MM.1S (cell line): ENCODE measurements around the gene TTC7B.

Experiments
- DNase-seq: peaks from one replicate; pipeline ENCODE4 v3.0.0-alpha.2; 2015
- H2AFZ ChIP-seq: fragments of 300-600 bp; sonication (generic); 2 replicates; pipeline ENCODE4 v1.6.0; 2016; ENCODE audit warnings: antibody characterized with exemption, low read length
- H3F3A ChIP-seq: fragments of 300-600 bp; sonication (generic); 2 replicates; pipeline ENCODE4 v1.6.1; 2016; ENCODE audit warnings: mild to moderate bottlenecking, antibody characterized with exemption, low read length, moderate library complexity, mixed read lengths; ENCODE audit not compliant: insufficient read depth
- H3K27ac ChIP-seq: fragments of 300-600 bp; sonication (generic); 2 replicates; pipeline ENCODE4 v1.5.1; 2016; ENCODE audit warnings: mild to moderate bottlenecking, low read length
- H3K27me3 ChIP-seq: fragments of 300-600 bp; sonication (generic); replicated peaks from 2 replicates; pipeline ENCODE4 v1.6.0; 2016; ENCODE audit warnings: low read length; ENCODE audit not compliant: insufficient read depth
- H3K36me3 ChIP-seq: fragments of 300-600 bp; sonication (generic); replicated peaks from 2 replicates; pipeline ENCODE4 v1.6.1; 2016; ENCODE audit warnings: mild to moderate bottlenecking, low read length, mixed read lengths; ENCODE audit not compliant: insufficient read depth
- H3K4me1 ChIP-seq: fragments of 300-600 bp; sonication (generic); 2 replicates; pipeline ENCODE4 v1.6.1; 2016; ENCODE audit warnings: low read length, mixed read lengths
- H3K4me2 ChIP-seq: fragments of 300-600 bp; sonication (generic); 2 replicates; pipeline ENCODE4 v1.6.0; 2016; ENCODE audit warnings: low read depth, low read length
- H3K4me3 ChIP-seq: fragments of 300-600 bp; sonication (generic); 2 replicates; pipeline ENCODE4 v1.5.1; 2016; ENCODE audit warnings: low read length, mixed read lengths
- H3K79me2 ChIP-seq: fragments of 300-600 bp; sonication (generic); 2 replicates; pipeline ENCODE4 v1.6.1; 2016; ENCODE audit warnings: mixed run types, low read length, mixed read lengths
- H3K9ac ChIP-seq: fragments of 300-600 bp; sonication (generic); 2 replicates; pipeline ENCODE4 v1.6.1; 2016; ENCODE audit warnings: low read length, mixed read lengths
- H3K9me2 ChIP-seq: fragments of 300-600 bp; sonication (generic); replicated peaks from 2 replicates; pipeline ENCODE4 v1.6.1; 2016; ENCODE audit warnings: mild to moderate bottlenecking, low read length, mixed read lengths; ENCODE audit not compliant: insufficient read depth
- H3K9me3 ChIP-seq: fragments of 300-600 bp; sonication (generic); replicated peaks from 2 replicates; pipeline ENCODE4 v1.6.1; 2016; ENCODE audit warnings: mild to moderate bottlenecking, low read length, mixed read lengths; ENCODE audit not compliant: insufficient read depth
- H4K20me1 ChIP-seq: fragments of 300-600 bp; sonication (generic); 2 replicates; pipeline ENCODE4 v1.6.1; 2016; ENCODE audit warnings: mild to moderate bottlenecking, low read length, moderate library complexity, mixed read lengths; ENCODE audit not compliant: insufficient read depth
- CTCF ChIP-seq: fragments of 300-600 bp; sonication (generic); IDR thresholded peaks from 2 replicates; pipeline ENCODE4 v1.5.1; 2016; ENCODE audit warnings: antibody characterized with exemption, low read length, mixed read lengths
- EZH2 ChIP-seq: fragments of 300-600 bp; sonication (generic); optimal IDR thresholded peaks from 2 replicates; pipeline ENCODE3; 2017; ENCODE audit warnings: low read depth, mild to moderate bottlenecking, antibody characterized with exemption, low read length, mixed read lengths
- EZH2phosphoT487 ChIP-seq: fragments of 300-600 bp; sonication (generic); IDR thresholded peaks from 2 replicates; pipeline ENCODE4 v1.6.1; 2018; ENCODE audit warnings: antibody characterized with exemption, low read length

The TTC7B gene

GRCh38 chr14:90664911-90665310 lies 151.3 kb downstream of the TTC7B start:
- Histone ChIP-seq H4K20me1 (no peaks in the 10 kb centered on the region), H2AFZ (no peak overlapping the region), H3K9me2 (no peaks in the 10 kb centered on the region), H3K27ac (no peak overlapping the region), H3F3A (no peaks in the 10 kb centered on the region), H3K4me1 (no peaks in the 10 kb centered on the region), H3K4me2 (no peak overlapping the region), H3K79me2 (no peaks in the 10 kb centered on the region), H3K4me3 (no peak overlapping the region), H3K9ac (no peak overlapping the region), H3K9me3 (no peaks in the 10 kb centered on the region), H3K36me3 (no peaks in the 10 kb centered on the region), H3K27me3 (no peaks in the 10 kb centered on the region)
- no peak for TF ChIP-seq EZH2
- TF ChIP-seq EZH2phosphoT487, result no peak
- TF ChIP-seq CTCF, result no peak
- DNase-seq, result no peak

- Histone ChIP-seq H4K20me1 (no peaks in the 10 kb centered on the region), H3K27ac (no peak overlapping the region), H3K9me3 (no peaks in the 10 kb centered on the region), H3K79me2 (no peaks in the 10 kb centered on the region), H3K4me2 (no peak overlapping the region), H2AFZ (no peak overlapping the region), H3K9me2 (no peaks in the 10 kb centered on the region), H3K4me1 (no peaks in the 10 kb centered on the region), H3K27me3 (no peaks in the 10 kb centered on the region), H3K9ac (no peak overlapping the region), H3K4me3 (no peak overlapping the region), H3K36me3 (no peaks in the 10 kb centered on the region), H3F3A (no peaks in the 10 kb centered on the region)
- no peak for DNase-seq
- TF ChIP-seq CTCF (no peak), EZH2phosphoT487 (no peak), EZH2 (no peak)
Measured at GRCh38 chr14:90663680-90664079, 152.6 kb downstream of the TTC7B start.

- Histone ChIP-seq H4K20me1 (no peaks in the 10 kb centered on the region), H3K9ac (no peak overlapping the region), H2AFZ (no peak overlapping the region), H3K27me3 (no peaks in the 10 kb centered on the region), H3K4me1 (no peaks in the 10 kb centered on the region), H3F3A (no peaks in the 10 kb centered on the region), H3K4me3 (no peak overlapping the region), H3K36me3 (no peaks in the 10 kb centered on the region), H3K9me2 (no peaks in the 10 kb centered on the region), H3K9me3 (no peaks in the 10 kb centered on the region), H3K4me2 (no peak overlapping the region), H3K79me2 (no peaks in the 10 kb centered on the region), H3K27ac (no peak overlapping the region)
- TF ChIP-seq EZH2 (no peak), CTCF (no peak), EZH2phosphoT487 (no peak)
- no peak for DNase-seq
Measured at GRCh38 chr14:90663140-90663539, 153.1 kb downstream of the TTC7B start.
